Cardiac muscle cell (in vitro differentiated cells and primary cell): ENCODE results near the gene GDNF. TPM values are rescaled to one million over a fixed set of nuclear protein-coding genes. Genes with fewer than 3 reads are reported as not detected.

Experiments
- DNase-seq, 2 donors: peaks; one replicate each; pipeline versions ENCODE4 v3.0.0 to v3.0.0-alpha.2; 2010 to 2017; ENCODE audit warnings: low read depth in 1 of 2, low spot score in 1 of 2
- H3K27ac ChIP-seq: fragments of 200-600 bp; sonication (generic); 2 replicates; pipeline ENCODE4 v1.5.1; 2016
- H3K27me3 ChIP-seq: fragments of 200-600 bp; sonication (generic); 2 replicates; pipeline ENCODE4 v1.6.0; 2016; ENCODE audit warnings: control low read depth
- H3K36me3 ChIP-seq: fragments of 200-600 bp; sonication (generic); 2 replicates; pipeline ENCODE4 v1.5.1; 2016; ENCODE audit warnings: control low read depth
- H3K4me1 ChIP-seq: fragments of 200-600 bp; sonication (generic); 2 replicates; pipeline ENCODE4 v1.8.1; 2017; ENCODE audit warnings: low read depth, mild to moderate bottlenecking, mixed run types
- H3K4me3 ChIP-seq: fragments of 200-600 bp; sonication (generic); 2 replicates; pipeline ENCODE4 v1.5.1; 2016; ENCODE audit warnings: mild to moderate bottlenecking
- H3K9me3 ChIP-seq: fragments of 200-600 bp; sonication (generic); 2 replicates; pipeline ENCODE4 v1.5.1; 2017; ENCODE audit warnings: low read depth, mild to moderate bottlenecking, control low read depth
- polyA plus RNA-seq: library from polyadenylated mRNA; unstranded; fragments of >200 nt; fragmentation: Nextera tagmentation; extraction: Ambion mirVana; gene quantifications from 2 replicates; pipeline ENCODE4 v1.2.1, GENCODE V29; 2016
- total RNA-seq: library from RNA; depleted of rRNA; stranded (reverse); fragments of >200 nt; gene quantifications from 2 replicates; pipeline ENCODE4 v1.2.3, GENCODE V29; 2016
- TF ChIP-seq, protein P1 (sequence below): IDR thresholded peaks from 2 replicates; pipeline ENCODE4 v1.5.1; 2012; ENCODE audit warnings: low read depth, mild to moderate bottlenecking, low read length

Gene GDNF
- total and polyA plus RNA-seq, 2 experiments from 2014 or later: not detected

DNA sequence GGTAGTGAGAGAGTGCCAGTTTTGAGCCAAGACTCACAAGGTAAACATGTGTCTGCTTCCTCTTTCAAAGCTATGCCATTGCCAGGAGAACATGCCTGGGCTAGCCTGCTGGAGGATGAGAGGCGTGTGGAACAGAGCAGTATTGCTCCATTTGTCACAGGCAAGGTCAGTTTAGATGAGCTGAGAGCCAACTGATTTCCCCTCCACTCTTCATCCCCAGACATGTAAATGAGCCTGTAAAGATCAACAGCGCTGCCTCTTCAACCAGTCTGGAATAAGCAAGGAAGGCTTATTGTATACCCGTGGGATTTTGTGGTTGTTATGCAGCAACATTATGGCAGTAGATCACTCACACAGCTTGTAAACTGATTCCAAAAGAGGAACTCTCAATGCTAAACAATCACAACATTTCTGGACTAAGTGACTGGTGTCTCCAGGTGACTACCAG lies 8.2 kb upstream of the GDNF start:
- no peak overlapping the region for H3K27ac ChIP-seq
- H3K27me3 ChIP-seq: no peaks in the 10 kb centered on the region
- H3K4me1 ChIP-seq: no peaks in the 10 kb centered on the region
- peak in 1 of 2 donors; percentile 39 for DNase-seq
- no peak overlapping the region for H3K4me3 ChIP-seq
- TF ChIP-seq, protein P1, sequence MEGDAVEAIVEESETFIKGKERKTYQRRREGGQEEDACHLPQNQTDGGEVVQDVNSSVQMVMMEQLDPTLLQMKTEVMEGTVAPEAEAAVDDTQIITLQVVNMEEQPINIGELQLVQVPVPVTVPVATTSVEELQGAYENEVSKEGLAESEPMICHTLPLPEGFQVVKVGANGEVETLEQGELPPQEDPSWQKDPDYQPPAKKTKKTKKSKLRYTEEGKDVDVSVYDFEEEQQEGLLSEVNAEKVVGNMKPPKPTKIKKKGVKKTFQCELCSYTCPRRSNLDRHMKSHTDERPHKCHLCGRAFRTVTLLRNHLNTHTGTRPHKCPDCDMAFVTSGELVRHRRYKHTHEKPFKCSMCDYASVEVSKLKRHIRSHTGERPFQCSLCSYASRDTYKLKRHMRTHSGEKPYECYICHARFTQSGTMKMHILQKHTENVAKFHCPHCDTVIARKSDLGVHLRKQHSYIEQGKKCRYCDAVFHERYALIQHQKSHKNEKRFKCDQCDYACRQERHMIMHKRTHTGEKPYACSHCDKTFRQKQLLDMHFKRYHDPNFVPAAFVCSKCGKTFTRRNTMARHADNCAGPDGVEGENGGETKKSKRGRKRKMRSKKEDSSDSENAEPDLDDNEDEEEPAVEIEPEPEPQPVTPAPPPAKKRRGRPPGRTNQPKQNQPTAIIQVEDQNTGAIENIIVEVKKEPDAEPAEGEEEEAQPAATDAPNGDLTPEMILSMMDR: no peak
- no peaks in the 10 kb centered on the region for H3K36me3 ChIP-seq
- H3K9me3 ChIP-seq: no peaks in the 10 kb centered on the region

DNA sequence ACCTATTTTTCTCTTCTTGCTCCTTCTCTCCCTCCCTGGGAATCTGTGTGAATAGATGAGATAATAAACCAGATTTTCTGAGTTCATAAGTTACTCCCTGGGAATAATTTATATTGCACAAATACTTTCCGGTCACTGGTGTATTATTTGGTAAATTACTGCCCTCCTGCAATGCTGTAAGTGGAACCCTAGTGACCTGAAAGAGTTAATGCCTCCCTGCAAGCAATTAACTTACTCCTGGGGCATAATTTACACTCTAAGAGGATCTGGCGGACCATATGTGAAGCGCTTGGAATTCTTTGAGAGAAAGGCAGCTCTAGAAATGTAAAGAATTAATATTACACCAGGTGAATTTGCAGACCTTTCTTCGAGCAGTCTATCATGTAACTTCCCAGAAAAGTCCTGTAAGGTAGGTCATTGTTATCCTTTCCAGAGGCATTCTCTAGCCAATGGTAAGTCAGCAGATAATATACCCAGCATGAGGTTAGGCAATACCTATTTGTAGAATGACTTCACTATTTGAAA lies 7.0 kb upstream of the GDNF start:
- no peaks in the 10 kb centered on the region for H3K4me1 ChIP-seq
- no peak overlapping the region for H3K4me3 ChIP-seq
- H3K9me3 ChIP-seq: no peaks in the 10 kb centered on the region
- no peak for DNase-seq
- peaks cover 9% of the 10 kb centered on the region for H3K27me3 ChIP-seq
- TF ChIP-seq, protein P1: no peak
- no peak overlapping the region for H3K27ac ChIP-seq
- no peaks in the 10 kb centered on the region for H3K36me3 ChIP-seq

DNA sequence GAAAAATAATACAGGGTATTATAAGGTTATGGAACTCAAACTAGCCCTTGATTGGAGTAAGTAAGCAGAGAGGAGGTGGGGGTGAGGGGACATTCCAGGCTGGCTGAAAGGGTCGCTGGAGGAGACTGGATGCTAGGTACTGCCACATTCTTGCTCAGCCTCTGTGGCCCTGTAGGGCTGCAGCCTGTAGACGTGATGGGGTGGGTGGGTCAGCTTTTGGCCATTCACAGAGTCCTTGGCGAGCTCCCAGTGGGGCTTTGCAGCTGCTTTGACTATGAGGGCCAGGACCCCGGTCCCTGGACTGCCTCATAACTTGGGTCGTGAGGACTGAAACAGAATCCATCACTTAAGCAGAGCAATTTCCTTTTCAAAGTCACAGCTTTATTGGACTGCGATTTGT lies 4.2 kb upstream of the GDNF start:
- Histone ChIP-seq H3K27me3 (peaks cover 37% of the 10 kb centered on the region), H3K4me3 (no peak overlapping the region), H3K36me3 (no peaks in the 10 kb centered on the region), H3K9me3 (no peaks in the 10 kb centered on the region), H3K27ac (no peak overlapping the region), H3K4me1 (no peaks in the 10 kb centered on the region)
- TF ChIP-seq, protein P1: no peak
- DNase-seq: no peak

DNA sequence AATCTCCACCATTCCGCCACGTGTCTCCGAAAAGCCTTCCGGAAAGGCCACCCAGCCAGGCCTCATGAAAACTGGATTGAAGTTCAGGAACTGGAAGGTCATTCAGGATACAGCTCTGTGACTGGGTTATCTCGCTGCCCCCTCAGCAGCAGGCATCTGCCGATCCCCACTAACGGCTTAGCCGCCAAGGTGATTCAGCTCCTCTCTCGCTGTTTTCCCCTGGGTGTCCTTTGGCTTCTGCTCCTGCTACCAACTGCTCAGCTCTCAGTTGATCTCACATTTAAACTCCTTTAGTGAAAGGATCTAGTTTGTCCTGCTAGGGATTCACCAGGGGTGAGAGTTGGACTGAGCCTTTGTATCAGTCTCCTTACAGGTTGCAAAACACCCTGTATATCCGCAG lies 2.2 kb upstream of the GDNF start:
- Histone ChIP-seq H3K27me3 (peaks cover 57% of the 10 kb centered on the region), H3K4me1 (peaks cover 5% of the 10 kb centered on the region), H3K36me3 (no peaks in the 10 kb centered on the region), H3K9me3 (no peaks in the 10 kb centered on the region), H3K27ac (no peak overlapping the region), H3K4me3 (no peak overlapping the region)
- TF ChIP-seq, protein P1: no peak
- DNase-seq: no peak

DNA sequence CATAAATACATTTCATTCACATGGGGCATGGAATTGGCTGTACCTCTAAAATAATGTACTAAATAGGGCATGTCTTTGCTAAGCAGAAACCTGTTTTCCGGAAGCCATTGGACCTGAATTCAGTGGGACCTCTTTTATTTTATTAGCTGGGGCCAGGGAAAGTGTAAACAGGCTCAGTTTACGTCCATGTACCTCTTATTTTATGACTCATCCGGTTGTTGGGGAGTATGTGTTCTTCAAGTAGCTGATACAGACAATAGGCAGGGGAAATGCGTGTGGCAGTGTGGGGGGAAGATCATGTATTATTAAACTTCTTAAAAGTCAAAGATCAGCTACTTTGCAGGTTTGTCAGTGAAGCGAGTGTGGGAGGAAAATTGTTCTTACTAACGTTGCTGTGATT lies 1.4 kb upstream of the GDNF start:
- no peaks in the 10 kb centered on the region for H3K36me3 ChIP-seq
- no peak overlapping the region for H3K4me3 ChIP-seq
- H3K4me1 ChIP-seq: peaks cover 5% of the 10 kb centered on the region
- no peaks in the 10 kb centered on the region for H3K9me3 ChIP-seq
- no peak for DNase-seq
- no peak overlapping the region for H3K27ac ChIP-seq
- peaks cover 65% of the 10 kb centered on the region for H3K27me3 ChIP-seq
- TF ChIP-seq, protein P1: no peak
